NCI-H2196 treated with DMSO at 0.1 percent for 48 hours (cell line): Measurements from ENCODE around the gene OR10C1.
"Not testable (repeated sequence)": the region's sequence is repeated elsewhere in the genome, so short reads cannot be mapped to it uniquely, and the experiment has no call there.

Source experiments
- DNase-seq: peaks from one replicate; lab custom pipeline; 2025; ENCODE audit not compliant: unreplicated experiment; lab: John Stamatoyannopoulos, UW

Gene OR10C1, protein sequence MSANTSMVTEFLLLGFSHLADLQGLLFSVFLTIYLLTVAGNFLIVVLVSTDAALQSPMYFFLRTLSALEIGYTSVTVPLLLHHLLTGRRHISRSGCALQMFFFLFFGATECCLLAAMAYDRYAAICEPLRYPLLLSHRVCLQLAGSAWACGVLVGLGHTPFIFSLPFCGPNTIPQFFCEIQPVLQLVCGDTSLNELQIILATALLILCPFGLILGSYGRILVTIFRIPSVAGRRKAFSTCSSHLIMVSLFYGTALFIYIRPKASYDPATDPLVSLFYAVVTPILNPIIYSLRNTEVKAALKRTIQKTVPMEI

DNA sequence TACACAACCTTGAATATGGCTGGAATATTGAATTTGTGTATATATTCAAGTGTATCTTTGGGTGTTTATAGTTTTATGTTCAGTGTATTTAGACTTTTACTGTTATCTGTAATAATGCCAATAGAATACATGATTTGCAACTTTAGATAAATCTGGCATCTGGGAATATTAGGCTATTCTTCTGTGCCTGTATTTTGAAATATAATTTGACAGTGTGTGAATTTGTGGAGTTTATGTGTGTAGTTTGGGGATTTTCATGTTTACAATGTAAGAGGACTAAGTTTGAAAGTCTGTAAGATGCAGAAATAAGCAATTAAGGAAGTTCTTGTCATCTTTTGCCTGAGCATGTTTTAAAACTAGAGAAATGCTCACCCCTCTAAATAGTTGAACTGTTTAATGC, at the start of gene OR10C1:
OR10C1 (plus strand) TSS at position 301 of the 400 bp plus-strand sequence. CDS start 710 bp downstream, outside the sequence.
- DNase-seq, result no peak

DNA sequence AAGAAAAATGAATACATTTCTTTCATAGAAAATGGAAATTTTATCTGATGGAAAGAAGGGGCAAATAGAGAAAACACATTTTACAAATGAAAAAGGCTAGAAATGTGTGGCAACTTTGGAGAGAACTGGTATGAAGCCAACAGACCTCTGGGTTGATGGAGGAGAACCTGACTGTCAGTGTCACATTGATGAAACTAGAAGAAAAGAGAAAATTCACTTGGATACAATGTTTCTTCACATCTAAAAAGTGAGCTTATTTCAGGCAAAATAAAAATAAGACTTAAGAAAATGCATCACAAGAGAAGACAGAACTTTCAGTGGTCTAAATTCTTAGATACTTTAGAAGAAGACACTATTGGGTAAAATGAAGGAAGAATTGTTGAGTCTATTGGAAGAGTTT, 43.8 kb upstream of the OR10C1 start, which contains the start of gene OR12D2:
OR12D2 (plus strand) TSS at position 301 of the 400 bp plus-strand sequence. CDS start 1,069 bp downstream, outside the sequence.
- DNase-seq, result no peak

DNA sequence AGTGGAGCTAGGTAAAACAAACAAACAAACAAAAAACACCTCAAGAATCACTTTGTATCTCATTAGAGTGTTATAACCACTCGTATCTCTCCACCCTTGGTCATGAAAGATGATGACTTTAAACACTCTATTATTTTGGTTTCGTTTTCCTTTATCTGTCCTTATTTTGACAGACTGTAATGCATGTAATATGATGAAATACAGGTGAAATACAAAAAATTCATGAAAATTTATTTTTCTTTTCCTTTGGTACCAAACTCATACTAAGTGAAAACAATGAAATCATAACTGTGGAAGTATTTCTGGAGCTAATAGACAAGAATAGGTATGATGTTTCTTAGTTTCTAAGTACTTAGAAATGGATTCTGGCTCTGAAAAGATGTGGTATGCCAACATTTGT, 39.6 kb upstream of the OR10C1 start:
- no peak for DNase-seq

DNA sequence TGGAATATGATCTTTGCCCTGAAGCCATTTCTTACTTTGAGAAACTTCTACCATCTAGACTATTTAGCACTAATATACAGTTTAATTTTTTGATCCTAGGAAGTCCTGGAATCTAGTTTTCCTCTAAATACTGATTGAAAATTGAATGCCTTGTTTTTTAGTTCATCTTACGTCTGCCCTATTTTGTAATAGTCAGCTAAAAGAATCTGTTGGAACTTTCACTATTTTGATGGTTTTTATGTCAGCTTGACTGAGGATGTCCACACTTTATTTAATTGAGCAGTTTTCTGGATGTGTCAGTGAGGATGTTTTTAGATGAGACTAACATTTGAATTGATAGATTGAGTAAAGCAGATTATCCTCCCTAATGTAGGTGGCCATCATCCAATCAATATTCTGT, 35.3 kb upstream of the OR10C1 start:
- DNase-seq, result no peak

GRCh38 chr6:29414588-29414987, 24.5 kb upstream of the OR10C1 start, which contains the start of gene OR12D1:
TSS of gene OR12D1 (plus strand) at chr6:29414928.
- no peak for DNase-seq

DNA sequence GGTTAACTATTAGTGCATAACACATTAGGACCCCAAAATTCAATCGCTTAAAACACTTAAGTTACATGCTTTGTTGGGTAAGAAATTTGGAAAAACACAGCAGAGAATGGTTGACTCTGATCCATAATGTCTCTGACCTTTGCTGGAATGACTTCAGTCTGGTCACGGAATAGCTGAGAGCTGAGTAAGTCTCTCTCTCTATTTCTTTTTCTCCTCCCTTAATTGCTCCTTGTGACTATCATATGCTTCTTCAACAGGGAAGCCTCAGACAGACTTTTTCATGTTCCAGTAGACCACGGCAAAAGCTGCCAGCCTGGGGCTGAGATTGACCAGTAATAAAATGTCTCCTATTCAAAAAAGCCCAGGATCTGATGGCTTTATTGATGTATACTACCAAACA, 19.6 kb upstream of the OR10C1 start:
- DNase-seq, result no peak

DNA sequence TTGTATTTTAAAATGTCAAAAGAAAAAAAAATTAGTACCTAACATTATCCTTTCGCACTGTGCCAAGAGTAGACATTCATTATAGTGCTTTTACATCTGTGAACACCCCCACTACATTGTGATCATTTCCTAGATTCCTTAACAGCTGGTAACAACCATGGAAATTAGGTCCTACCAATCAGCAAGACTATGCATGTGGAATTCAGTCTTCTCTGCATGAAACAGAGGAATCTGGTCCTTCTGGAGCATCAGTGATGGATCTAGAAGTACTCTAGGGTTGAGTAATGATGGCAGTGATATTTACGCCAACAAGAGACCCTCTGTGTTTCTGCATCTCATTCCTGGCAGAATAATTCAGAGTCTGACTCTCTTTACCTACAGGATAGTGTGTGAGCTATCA, 14.9 kb upstream of the OR10C1 start:
- DNase-seq, result no peak

DNA sequence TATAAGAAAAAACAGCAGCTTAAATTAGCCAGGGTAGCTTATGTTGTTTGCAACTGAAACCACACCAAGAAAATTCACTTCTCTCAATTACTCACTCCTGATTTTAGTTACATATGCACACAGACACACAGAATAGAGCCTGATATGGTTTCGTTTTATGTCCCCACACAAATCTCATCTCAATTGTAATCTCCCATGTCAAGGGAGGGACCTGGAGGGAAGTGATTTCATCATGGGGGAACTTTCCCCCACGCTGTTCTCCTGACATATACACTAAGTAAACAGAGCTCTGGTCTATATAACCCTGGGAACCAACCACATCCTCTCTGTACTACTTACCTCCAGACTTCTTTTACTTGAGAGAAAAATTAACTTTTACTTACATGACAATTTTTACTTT, 14.5 kb upstream of the OR10C1 start:
- no peak for DNase-seq

DNA sequence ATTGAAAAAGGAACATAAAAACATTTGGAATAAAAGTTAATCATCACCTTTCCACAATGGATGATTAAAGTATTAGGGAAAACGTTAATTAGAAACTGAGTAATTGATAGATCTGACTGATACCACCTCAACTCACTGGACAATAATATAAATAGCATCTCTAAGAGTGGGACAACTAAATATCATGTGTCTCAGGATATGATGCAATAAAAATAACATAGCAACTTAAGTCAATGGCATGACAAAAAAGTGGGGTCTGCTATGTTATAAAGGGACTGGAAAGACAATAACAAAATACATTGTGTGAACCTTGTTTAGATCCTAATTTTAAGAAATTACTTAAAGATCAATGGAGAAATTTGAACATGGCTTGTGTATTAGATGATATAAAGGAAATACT, 14.0 kb upstream of the OR10C1 start:
- no peak for DNase-seq

- DNase-seq, result no peak
These were observed 12.5 kb upstream of the OR10C1 start for GRCh38 chr6:29426654-29427053.

GRCh38 chr6:29436730-29437129, 2.4 kb upstream of the OR10C1 start:
- DNase-seq, result not testable (repeated sequence)

DNA sequence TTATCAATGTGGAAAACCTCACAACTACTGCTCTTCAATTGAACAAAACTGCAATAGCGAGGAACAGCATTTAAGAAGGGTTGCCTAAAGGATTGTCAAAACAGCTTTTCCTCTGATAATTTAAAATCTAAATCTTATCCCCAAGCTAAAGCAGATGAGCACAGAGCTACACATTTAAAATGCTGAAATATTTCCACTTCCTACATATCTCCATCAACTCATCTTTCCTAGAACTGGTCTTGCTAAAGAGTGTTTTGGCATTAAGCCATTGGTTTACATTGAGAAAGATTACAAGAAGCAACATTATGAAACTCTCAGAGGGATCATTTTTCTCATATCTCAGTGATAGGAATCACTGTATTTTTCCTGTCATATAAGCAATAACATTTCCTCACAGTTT, 3.6 kb downstream of the OR10C1 start:
- no peak for DNase-seq

DNA sequence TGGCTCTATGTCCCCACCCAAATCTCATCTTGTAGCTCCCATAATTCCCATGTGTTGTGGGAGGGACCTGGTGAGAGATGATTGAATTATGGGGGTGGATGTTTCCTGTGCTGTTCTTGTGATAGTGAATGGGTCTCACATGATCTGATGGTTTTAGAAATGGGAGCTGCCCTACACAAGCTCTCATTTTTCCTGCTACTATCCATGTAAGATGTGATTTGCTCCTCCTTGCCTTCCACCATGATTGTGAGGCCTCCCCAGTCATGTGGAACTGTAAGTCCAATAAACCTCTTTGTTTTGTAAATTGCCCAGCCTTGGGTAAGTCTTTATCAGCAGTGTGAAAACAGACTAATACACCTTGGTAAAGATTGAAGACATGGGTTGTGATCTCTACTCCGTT, 4.9 kb downstream of the OR10C1 start:
- DNase-seq, result not testable (repeated sequence)

GRCh38 chr6:29447670-29448069, 8.6 kb downstream of the OR10C1 start:
- no peak for DNase-seq

DNA sequence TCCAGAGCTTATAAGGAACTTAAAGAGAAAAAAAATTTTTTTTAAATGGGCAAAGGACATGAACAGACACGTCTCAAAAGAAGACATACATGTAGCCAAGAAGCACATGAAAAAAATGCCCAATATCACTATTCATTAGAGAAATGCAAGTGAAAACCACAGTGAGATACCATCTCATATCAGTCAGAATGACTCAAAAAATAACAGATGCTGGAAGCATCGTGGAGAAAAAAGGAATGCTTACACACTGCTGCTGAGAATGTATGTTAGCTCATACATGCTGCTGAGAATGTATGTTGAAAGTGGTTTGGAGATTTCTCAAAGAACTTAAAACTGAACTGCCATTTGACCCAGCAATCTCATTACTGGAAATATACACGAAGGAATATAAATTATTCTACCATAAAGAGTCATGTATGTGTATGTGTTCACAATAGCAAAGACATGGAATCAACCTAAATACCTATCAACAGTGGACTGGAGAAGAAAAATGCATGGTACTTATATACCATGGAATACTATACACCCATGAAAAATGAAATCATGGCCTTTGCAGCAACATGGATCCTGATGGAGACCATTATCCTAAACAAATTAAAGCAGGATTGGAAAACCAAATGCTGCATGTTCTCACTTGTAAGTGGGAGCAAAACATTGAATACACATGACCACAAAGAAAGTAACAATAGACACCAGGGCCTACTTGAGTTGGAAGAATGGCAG, 12.5 kb downstream of the OR10C1 start:
- DNase-seq, result no peak

DNA sequence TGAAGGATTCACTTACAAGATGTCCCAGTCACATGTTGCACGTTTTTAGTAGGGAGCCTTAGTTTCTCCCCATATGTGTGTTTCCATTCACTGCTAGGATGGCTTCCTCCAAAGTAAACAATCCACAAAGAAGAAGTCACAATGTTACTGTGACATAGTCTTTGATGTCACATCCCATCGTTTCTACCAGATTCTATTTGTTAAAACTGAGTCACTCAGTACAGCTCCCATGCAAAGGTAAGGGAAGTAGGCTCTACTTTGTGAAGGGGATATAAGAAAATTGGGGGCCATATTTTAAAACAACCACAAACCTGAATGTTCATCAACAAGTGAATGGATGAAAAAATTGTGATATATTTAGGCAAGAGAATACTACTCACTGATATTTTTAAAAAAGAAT, 17.9 kb downstream of the OR10C1 start, which contains the start of the genes OR11A1 and OR2H1:
OR11A1 (minus strand) TSS at position 101 of the 400 bp plus-strand sequence. CDS start 29,430 bp downstream, outside the sequence.
OR2H1 (plus strand) TSS at position 185 of the 400 bp plus-strand sequence. CDS start 4,615 bp downstream, outside the sequence.
- no peak for DNase-seq

DNA sequence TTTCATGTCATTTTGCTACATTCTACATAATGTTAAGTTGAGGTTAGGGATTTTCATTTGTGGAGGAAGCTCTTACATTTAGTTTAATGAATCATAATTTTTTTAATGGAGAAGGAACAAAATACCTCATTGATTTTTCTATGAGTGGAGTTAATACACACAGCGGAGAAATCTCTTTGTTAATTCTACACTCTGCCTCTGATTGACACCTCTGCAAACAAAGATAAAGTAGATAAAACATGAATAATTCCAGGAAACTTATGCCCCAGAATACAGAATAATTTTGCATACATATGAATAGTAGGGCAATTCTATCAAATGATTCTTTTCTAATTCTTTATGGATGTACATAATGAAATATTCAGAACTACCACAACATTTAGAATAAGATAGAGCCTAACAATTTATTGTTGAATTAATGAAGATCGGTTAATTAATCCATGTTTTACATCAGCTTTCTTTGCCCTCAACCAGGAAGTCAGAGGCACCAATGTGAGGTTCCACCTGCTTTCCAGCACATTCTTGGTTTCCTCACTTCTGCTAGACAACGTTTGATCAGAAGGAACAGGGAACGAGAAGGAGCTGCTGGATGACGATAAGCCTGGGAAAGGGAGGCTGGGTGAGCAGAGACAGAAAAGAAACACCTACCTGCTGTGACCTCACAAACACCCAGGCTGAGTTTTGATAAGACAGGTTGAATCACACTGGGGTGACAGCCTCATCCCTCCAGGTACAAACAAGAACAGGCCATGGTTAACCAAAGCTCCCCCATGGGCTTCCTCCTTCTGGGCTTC, 22.1 kb downstream of the OR10C1 start:
- DNase-seq, result no peak

DNA sequence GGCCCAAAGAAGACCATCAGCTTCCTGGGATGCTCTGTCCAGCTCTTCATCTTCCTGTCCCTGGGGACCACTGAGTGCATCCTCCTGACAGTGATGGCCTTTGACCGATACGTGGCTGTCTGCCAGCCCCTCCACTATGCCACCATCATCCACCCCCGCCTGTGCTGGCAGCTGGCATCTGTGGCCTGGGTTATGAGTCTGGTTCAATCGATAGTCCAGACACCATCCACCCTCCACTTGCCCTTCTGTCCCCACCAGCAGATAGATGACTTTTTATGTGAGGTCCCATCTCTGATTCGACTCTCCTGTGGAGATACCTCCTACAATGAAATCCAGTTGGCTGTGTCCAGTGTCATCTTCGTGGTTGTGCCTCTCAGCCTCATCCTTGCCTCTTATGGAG, 22.9 kb downstream of the OR10C1 start:
- DNase-seq, result no peak

- no peak for DNase-seq
These were observed 26.2 kb downstream of the OR10C1 start for GRCh38 chr6:29465279-29465678.

DNA sequence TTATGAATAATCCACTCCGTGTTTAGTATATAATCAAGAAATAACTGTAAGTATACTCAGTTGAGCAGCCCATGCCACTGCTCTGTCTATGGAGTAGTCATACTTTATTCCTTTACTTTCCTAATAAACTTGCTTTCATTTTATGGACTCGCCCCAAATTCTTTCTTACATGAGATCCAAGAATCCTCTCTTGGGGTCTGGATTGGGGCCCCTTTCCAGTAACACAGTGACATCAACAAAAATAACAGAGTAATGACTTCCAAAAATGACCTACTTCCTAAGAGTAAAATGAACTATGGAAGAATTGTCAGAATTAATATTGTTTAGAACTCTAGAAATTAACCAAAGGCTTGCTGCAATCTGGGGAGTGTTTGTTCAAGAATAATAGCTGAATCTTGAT, 26.7 kb downstream of the OR10C1 start:
- DNase-seq, result no peak

DNA sequence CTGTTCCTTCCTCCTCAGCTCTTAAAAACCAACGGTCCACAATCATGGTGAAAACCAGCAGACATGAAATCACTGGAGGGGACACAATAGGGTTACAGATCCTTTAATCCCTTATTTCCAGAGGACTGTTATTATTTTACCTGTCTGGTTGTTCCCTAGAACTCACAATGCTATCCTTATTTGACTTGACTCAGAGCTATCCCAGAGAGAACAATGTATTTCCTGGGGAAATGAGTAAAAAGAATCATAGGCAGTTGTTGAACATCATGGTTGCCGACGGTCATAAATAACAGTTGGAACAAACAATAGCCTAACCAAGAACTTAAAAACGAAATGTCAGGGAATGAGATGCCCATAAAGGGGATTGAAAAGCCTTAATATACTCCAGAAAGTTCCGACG, 27.1 kb downstream of the OR10C1 start:
- DNase-seq, result no peak
